HG03060 (cell line): Measurements from ENCODE around the gene GLIPR2.
"Not testable (repeated sequence)": the region's sequence is repeated elsewhere in the genome, so short reads cannot be mapped to it uniquely, and the experiment has no call there.

Experiments
- ATAC-seq: cut with Tn5 transposase; IDR thresholded peaks from one replicate; pipeline ENCODE4 v1.9.1; 2021; ENCODE audit warnings: low read depth, moderate number of reproducible peaks; ENCODE audit not compliant: unreplicated experiment

GLIPR2 gene

DNA sequence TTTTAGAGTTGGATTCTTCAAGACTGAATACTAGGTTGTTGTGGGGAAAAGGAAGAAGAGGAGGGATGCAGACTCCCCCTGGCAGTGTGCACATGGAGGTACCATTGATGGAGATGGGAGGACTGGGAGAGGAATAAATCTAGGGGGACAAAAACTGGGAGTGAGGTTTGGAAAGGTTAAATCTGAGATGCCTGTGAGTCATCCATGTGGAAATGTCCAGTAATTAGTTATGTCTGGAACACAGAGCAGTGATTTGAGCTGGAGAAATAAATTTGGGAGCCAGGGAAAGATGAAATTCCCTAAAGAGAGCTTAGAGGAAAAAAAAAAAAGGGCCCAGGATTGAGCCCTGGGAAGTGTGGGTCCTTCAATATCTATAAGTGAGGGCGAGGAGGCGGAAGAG lies 24.7 kb downstream of the GLIPR2 start:
- no peak for ATAC-seq

DNA sequence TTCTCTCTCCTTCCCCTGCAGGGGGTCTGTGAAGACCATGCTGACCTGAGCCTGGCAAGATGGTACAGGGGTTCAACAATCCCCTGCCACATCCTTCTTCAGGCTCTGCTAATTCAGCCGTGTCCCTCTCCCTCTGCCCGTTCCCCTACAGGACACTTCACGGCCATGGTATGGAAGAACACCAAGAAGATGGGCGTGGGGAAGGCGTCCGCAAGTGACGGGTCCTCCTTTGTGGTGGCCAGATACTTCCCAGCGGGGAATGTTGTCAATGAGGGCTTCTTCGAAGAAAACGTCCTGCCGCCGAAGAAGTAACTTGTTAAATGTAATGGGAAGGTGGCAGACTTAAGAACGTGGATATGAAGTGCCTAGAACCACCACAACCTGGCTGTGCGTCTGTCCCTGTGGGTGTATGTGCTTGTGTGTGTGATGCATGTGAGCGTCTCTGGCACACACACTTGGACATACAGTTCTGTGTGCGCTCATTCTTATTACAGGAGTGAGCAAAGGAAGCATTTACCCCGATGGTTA lies 25.7 kb downstream of the GLIPR2 start:
- no peak for ATAC-seq

- ATAC-seq: no peak
Observed at GRCh38 chr9:36163049-36163785, 26.7 kb downstream of the GLIPR2 start.

- ATAC-seq: no peak
Observed at GRCh38 chr9:36163786-36164170, 27.2 kb downstream of the GLIPR2 start.

DNA sequence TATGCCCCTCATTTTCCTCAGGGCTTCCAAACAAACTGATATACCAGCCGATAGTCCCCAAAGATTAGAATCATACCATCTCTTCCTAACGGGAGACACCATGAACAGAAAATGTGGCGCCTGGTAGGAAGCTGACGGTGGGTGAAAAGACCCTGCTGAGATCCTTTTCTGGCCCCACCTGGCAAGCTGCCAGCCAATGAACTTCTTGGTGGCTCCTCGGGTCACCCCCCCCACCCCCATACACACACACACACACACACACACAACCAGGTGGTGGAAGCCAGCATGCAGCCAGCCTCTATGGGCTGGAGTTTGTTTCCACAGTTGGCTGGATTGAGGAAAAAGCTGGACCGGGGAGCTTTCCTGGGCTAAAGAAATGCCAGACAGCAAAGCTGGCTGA lies 27.8 kb downstream of the GLIPR2 start:
- ATAC-seq: no peak

- ATAC-seq: no peak
Observed at GRCh38 chr9:36164989-36165388, 28.5 kb downstream of the GLIPR2 start.

DNA sequence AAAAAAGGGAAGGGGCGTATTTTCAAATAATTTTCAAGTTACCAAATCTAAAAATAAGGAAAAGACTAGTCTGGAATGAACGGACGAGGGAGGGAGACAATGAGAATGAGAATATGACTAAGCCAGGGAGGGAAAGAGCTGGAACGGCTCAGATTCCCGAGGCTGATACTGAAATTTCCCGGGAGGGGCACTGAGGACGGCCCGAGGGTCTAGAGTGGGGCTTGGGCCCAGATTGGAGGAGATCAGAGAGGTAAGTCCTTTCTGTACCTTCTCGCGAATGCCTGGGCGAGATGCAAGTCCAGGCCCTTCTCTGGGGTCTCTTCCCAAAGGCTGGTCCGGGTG lies 29.3 kb downstream of the GLIPR2 start:
- no peak for ATAC-seq

- no peak for ATAC-seq
Observed at GRCh38 chr9:36166168-36166927, 29.8 kb downstream of the GLIPR2 start.

- no peak for ATAC-seq
Observed at GRCh38 chr9:36169166-36169565, 32.6 kb downstream of the GLIPR2 start, which contains the start of gene CCIN. TSS of gene CCIN (plus strand) at chr9:36169388. CDS start at chr9:36169503, 115 bp downstream.

DNA sequence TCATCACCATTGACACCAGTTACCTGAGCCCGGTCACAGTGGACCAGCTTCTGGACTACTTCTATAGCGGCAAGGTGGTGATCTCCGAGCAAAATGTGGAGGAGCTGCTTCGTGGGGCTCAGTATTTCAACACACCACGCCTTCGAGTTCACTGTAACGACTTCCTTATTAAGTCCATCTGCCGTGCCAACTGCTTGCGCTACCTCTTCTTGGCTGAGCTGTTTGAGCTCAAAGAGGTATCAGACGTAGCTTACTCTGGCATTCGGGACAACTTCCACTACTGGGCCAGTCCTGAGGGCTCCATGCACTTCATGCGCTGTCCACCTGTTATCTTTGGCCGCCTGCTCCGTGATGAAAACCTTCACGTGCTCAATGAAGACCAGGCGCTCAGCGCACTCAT lies 33.2 kb downstream of the GLIPR2 start:
- no peak for ATAC-seq

DNA sequence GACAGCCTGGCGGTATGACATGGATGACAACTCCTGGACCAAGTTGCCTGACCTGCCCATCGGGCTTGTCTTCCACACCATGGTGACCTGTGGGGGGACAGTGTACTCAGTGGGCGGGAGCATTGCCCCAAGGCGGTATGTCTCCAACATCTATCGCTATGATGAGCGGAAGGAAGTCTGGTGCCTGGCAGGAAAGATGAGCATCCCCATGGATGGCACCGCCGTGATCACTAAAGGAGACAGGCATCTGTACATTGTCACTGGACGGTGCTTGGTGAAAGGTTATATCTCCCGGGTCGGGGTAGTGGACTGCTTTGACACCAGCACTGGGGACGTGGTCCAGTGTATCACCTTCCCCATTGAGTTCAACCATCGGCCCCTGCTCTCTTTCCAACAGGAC lies 34.0 kb downstream of the GLIPR2 start:
- ATAC-seq: no peak

- ATAC-seq: no peak
Observed at GRCh38 chr9:36173861-36174260, 37.3 kb downstream of the GLIPR2 start.

DNA sequence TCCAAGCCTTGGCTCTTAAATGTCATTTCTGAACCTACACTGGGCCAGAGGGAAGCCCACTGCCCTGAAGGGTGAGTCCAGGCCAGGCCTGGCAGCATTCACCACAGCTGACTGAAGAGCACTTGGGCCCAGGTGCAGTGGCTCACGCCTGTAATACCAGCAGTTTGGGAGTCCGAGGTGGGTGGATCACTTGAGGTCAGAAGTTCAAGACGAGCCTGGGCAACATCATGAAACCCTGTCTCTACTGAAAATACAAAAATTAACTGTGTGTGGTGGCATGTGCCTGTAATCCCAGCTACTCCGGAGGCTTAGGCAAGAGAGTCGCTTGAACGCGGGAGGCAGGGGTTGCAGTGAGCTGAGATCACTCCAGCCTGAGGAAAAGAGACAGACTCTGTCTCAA lies 37.7 kb downstream of the GLIPR2 start:
- ATAC-seq: no peak

GRCh38 chr9:36174731-36175130 lies 38.2 kb downstream of the GLIPR2 start:
- no peak for ATAC-seq

DNA sequence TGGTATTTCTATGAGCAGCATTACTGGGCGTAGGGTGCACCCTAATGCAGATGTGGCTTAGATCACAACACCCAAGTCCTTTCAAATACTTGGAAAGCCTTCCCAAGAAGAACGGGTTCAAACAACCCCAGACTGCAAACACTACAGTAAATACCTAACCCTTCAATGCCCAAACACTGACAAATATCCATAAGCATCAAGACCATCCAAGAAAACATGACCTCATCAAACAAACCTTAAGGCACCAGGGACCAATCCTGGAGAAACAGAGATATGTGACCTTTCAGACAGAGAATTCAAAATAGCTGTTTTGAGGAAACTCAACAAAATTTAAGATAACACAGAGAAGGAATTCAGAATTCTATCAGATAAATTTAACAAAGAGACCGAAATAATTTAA lies 38.7 kb downstream of the GLIPR2 start:
- not testable (repeated sequence) for ATAC-seq

DNA sequence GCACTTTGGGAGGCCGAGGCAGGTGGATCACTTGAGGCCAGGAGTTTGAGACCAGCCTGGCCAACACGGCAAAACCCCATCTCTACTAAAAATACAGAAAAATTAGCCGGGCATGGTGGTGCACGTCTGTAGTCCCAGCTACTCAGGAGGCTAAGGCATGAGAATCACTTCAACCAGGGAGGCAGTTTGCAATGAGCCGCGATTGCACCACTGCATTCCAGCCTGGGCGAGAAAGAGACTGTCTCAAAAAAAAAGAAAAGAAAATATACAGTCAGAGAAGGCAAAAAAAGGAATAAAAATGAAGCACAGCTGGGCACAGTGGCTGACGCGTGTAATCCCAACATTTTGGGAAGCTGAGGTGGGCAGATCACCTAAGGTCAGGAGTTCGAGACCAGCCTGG lies 40.0 kb downstream of the GLIPR2 start:
- ATAC-seq: not testable (repeated sequence)

DNA sequence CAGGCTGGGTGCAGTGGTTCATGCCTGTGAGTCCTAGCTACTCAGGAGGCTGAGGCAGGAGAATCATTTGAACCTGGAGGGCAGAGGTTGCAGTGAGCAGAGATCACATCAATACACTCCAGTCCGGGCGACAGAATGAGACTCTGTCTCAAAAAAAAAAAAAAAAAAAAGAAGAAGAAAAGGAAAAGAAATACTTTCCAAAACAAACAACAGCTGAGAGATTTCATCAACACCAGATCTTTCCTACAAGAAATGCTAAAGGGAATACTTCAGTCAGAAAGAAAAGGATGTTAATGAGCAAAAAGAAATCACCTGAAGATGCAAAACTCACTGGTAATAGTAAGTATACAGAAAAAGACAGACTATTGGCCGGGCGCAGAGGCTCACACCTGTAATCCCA lies 41.0 kb downstream of the GLIPR2 start:
- no peak for ATAC-seq

- not testable (repeated sequence) for ATAC-seq
Observed at GRCh38 chr9:36180243-36180642, 43.7 kb downstream of the GLIPR2 start.

DNA sequence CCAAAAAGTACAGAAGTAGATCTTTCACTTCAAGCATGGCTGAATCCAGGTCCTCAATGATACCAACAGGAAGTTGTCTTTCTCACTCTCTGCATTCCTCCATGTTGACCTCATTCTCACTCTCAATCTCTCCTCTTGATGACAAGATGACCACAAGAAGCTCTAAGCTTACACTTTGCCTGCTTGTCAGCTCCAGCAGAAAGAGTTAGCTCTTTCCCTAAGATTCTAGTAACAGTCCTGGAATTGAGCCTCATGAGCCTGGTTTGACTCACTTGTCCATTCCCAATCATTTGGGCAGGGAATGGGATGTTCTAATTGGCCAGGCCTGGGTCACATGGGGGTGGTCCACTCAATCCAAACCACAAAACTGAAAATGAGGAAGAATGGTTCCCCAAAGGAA lies 50.9 kb downstream of the GLIPR2 start:
- ATAC-seq: no peak

DNA sequence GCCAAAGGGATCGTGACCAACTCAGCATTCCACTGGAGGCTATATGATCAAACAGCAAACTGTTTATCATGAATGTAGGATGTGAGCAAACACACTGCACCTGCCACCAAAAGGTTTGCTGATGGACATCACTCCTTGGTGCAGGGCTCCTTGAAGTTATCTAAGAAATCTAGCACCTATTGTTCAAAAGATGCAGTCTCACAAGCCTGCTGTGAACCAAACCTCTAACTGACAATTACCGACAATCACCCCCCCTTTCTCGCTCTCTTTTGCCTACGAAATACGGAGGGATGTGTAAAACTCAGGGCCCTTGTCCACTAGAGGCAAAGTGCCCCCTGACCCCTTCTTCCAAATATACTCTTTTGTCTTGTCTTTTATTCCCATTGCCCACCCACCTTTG lies 51.7 kb downstream of the GLIPR2 start:
- ATAC-seq: no peak

DNA sequence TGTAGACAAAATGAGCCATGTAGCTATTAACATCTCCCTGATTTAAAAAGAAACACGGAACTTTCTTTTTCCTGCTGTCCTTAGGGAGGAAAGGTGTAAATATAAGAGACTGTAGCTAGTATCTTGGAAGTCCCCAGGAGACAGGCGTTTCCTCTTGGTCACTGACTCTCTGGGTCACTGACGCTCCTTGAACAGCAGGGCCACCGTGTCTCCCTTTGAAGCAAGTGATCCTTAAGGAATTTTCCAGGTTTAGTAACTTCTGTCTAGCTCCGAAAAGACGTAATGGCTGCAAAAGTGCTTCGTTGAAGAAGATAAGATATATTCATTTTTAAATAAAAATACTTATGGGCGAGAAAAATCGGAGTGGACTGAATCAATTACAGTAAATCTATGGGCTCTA lies 53.4 kb downstream of the GLIPR2 start:
- ATAC-seq: no peak
